ENCODE results near the gene KSR1. TPM values are rescaled to one million over a fixed set of nuclear protein-coding genes. Genes with fewer than 3 reads are reported as not detected.

KSR1 gene
- total and polyA plus RNA-seq, 9 of the 15 experiments (the other 6 are each of a cell fraction or from before 2014, with no cell fraction given) = 1.4 to 51.7 (median 18.4) TPM

DNA sequence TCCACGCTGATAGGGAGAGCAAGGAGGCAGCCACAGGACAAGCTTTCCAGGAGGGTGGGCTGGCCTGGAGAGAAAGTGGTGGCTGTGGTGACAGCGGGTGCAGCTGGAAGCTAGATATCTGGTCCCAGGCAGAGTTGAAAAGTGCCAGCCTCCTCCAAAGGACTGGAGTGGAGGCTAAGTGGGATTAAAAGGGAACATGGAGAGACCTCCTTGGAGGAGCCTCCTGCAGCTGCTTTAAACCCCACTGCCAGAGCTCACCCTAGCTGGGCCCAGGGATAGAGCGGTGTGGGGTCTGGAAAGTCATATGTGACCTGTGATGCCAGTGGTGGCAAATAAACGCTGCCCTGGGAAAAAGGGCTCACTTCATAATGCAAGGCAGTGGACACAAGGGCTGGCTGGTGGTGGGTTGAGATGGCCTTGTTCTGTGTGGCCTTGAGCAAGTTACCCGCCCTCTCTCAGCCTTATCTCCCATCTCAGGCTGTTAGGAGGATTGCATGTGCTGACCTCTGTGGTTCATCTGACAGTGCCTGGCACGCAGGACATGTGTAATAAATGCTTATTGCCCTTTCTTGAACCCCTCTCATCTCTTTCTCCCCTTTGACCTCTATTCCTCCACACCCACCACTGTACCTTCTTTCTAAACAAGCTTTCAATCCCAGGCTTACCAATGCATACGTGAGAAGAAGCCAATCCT, 113.8 kb downstream of the KSR1 start (continued):
- TF ChIP-seq RBFOX2 (IDR thresholded peaks at IDR 0.05; ENCODE audit: low read depth, low read length) = peak; percentile 41; the same call in 1 of the 2 replicates
- TF ChIP-seq ZNF644 (tag; IDR thresholded peaks at IDR 0.05; ENCODE audit: low read depth) = peak; percentile 67; the same call in 1 of the 2 replicates
- peak; percentile 93 for TF ChIP-seq DPF2 (IDR thresholded peaks at IDR 0.05)
- TF ChIP-seq, protein P1, sequence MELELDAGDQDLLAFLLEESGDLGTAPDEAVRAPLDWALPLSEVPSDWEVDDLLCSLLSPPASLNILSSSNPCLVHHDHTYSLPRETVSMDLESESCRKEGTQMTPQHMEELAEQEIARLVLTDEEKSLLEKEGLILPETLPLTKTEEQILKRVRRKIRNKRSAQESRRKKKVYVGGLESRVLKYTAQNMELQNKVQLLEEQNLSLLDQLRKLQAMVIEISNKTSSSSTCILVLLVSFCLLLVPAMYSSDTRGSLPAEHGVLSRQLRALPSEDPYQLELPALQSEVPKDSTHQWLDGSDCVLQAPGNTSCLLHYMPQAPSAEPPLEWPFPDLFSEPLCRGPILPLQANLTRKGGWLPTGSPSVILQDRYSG (tag; conservative IDR thresholded peaks at IDR 0.05; ENCODE audit: low read depth) = peak; percentile 46; the same call in 1 of the 2 replicates
- TF ChIP-seq CHD2 (IDR thresholded peaks at IDR 0.05; ENCODE audit: low read depth, low read length) = no peak
- TF ChIP-seq ZNF583 (CRISPR knock-in tag; IDR thresholded peaks at IDR 0.05) = peak; percentile 76; the same call in 1 of the 2 replicates
- TF ChIP-seq U2AF1 (optimal IDR thresholded peaks at IDR 0.05; ENCODE audit: low read depth, low read length) = no peak
- peak; percentile 85 for TF ChIP-seq MECOM (CRISPR knock-in tag; IDR thresholded peaks at IDR 0.05)
- TF ChIP-seq, protein P2, sequence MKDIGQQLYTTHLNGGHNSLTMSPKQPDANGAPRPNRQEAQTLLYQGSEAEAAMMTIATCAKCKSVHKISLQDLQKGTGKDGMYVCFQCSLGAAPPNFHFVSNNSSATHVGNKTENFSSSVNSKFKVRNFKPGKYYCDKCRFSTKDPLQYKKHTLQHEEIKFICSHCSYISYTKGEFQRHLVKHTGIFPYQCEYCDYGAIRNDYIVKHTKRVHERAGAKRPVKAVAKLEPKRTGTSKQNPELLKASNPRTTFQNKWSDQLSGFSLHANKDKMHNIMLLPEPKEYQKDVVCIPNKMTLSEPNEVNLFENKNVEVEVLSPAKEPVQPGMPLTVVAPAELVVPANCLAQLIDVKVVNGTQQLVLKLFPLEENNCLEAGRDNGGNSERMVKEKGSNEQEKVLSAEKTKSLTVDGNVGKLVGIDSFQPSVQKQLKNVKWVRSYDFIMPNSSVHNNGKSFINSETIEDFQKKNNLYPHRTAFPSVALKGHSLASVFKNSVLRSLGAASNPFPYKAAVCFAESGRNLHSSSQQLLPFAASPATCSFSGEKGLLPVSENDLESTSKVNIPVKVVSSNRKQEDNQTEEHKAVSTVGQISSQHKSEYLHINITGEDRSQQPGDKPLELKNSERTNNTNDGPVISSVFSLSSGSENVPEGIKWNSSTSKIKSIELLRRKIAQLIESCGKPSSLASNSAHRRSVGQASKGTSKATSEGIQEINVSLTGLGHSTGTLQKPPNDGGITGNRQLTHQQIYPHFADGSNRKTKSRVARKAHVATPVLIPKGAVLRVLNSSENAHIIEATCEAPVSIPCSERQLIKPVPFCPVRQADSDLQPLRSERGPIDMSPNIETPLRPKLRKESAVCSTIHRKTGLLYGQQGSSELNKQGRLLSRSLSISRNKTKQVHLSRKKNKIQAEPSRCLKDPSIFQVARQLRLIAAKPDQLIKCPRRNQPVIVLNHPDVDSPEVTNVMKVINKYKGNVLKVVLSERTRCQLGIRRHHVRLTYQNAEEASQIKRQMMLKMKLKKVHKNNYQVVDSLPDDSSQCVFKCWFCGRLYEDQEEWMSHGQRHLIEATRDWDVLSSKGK (CRISPR knock-in tag; IDR thresholded peaks at IDR 0.05) = no peak
- TF ChIP-seq ZNF175 (CRISPR knock-in tag; IDR thresholded peaks at IDR 0.05; ENCODE audit: low read depth) = no peak; the same call in 1 of the 2 replicates
- TF ChIP-seq, protein P3, sequence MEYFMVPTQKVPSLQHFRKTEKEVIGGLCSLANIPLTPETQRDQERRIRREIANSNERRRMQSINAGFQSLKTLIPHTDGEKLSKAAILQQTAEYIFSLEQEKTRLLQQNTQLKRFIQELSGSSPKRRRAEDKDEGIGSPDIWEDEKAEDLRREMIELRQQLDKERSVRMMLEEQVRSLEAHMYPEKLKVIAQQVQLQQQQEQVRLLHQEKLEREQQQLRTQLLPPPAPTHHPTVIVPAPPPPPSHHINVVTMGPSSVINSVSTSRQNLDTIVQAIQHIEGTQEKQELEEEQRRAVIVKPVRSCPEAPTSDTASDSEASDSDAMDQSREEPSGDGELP (CRISPR knock-in tag; IDR thresholded peaks at IDR 0.05; ENCODE audit: borderline replicate concordance) = peak; percentile 39; the same call in 1 of the 2 replicates
- no peak for TF ChIP-seq ZNF316 (IDR thresholded peaks at IDR 0.05)
- TF ChIP-seq SMARCA5 (IDR thresholded peaks at IDR 0.05) = peak; percentile 51; the same call in 1 of the 2 replicates
- TF ChIP-seq, protein P4, sequence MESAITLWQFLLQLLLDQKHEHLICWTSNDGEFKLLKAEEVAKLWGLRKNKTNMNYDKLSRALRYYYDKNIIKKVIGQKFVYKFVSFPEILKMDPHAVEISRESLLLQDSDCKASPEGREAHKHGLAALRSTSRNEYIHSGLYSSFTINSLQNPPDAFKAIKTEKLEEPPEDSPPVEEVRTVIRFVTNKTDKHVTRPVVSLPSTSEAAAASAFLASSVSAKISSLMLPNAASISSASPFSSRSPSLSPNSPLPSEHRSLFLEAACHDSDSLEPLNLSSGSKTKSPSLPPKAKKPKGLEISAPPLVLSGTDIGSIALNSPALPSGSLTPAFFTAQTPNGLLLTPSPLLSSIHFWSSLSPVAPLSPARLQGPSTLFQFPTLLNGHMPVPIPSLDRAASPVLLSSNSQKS (CRISPR knock-in tag; IDR thresholded peaks at IDR 0.05) = no peak
- peak; percentile 38; the same call in 1 of the 2 replicates for TF ChIP-seq ZKSCAN1 (IDR thresholded peaks at IDR 0.05; ENCODE audit: low read depth, low read length)
- peak; percentile 88 for TF ChIP-seq GATA2 (CRISPR knock-in tag; IDR thresholded peaks at IDR 0.05)
- no peak for TF ChIP-seq GTF2F1 (IDR thresholded peaks at IDR 0.05; ENCODE audit: low read depth, low read length)
- TF ChIP-seq, protein P5, sequence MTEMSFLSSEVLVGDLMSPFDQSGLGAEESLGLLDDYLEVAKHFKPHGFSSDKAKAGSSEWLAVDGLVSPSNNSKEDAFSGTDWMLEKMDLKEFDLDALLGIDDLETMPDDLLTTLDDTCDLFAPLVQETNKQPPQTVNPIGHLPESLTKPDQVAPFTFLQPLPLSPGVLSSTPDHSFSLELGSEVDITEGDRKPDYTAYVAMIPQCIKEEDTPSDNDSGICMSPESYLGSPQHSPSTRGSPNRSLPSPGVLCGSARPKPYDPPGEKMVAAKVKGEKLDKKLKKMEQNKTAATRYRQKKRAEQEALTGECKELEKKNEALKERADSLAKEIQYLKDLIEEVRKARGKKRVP (CRISPR knock-in tag; IDR thresholded peaks at IDR 0.05) = 0 out of 2 replicates have a peak, but pooled peaks have one; percentile 48
- TF ChIP-seq SMAD3 (CRISPR knock-in tag; conservative IDR thresholded peaks at IDR 0.05) = peak; percentile 77
- TF ChIP-seq WHSC1 (IDR thresholded peaks at IDR 0.05; ENCODE audit: low read length) = no peak
- TF ChIP-seq, protein P6, sequence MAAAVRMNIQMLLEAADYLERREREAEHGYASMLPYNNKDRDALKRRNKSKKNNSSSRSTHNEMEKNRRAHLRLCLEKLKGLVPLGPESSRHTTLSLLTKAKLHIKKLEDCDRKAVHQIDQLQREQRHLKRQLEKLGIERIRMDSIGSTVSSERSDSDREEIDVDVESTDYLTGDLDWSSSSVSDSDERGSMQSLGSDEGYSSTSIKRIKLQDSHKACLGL (CRISPR knock-in tag; IDR thresholded peaks at IDR 0.05; ENCODE audit: borderline replicate concordance, poor library complexity, severe bottlenecking) = no peak
